NCI-H1417 treated with DMSO at 0.1 percent for 48 hours (cell line): ENCODE data around the gene TTC17.

Source experiments
- DNase-seq: peaks from one replicate; lab custom pipeline; 2025; lab: John Stamatoyannopoulos, UW

TTC17 gene

DNA sequence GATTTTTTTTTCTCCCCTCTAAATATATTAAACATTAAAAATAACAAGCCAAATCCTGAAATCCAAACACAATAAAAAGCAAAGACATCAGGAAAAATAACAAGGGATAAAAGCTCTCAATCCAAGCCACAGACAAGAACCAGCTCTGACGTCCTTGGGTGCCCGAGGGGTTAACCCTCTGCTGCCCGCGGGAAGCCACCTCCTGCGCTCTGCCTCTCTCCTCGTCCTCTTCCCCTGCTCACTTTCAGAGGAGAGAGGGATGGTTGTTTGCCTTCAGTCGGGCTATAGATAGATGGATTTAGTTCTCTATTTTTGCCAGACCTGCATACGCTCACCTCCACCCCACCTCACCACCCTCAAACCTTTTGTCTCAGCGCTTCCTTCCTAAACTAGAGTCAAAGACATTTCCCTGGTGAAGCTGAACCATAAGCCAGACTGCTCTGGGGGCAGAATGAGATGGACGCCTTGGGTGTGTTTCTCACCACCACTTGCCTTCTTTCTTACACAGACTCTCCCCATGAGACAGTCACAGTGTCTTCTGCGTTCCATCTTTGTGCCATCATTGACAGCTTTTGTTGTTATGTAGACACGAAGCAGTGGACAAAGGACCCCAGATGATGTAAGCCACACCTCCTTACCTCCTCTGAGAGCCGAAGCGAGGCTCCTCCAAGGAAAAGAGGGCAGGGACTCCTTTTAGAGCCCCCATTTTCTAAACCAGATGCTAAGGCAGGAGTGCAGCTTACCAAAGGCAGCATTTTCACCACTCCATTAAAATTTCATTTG lies 179.3 kb downstream of the TTC17 start:
- DNase-seq: no peak

DNA sequence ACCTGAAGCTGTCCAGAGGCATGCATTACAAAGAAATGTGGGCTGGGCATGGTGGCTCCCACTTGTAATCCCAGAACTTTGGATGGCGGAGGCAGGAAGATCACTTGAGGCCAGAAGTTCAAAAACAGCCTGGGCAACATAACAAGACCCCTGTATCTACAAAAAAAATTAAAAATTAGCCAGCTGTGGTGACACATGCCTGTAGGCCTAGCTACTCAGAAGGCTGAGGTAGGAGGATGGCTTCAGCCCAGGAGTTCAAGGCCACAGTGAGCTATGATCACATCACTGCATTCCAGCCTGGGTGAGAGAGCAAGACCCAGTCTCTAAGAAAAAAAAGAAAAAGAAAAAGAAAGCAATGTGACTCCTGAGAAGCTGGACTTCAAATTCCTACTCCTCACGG lies 183.3 kb downstream of the TTC17 start:
- no peak for DNase-seq

DNA sequence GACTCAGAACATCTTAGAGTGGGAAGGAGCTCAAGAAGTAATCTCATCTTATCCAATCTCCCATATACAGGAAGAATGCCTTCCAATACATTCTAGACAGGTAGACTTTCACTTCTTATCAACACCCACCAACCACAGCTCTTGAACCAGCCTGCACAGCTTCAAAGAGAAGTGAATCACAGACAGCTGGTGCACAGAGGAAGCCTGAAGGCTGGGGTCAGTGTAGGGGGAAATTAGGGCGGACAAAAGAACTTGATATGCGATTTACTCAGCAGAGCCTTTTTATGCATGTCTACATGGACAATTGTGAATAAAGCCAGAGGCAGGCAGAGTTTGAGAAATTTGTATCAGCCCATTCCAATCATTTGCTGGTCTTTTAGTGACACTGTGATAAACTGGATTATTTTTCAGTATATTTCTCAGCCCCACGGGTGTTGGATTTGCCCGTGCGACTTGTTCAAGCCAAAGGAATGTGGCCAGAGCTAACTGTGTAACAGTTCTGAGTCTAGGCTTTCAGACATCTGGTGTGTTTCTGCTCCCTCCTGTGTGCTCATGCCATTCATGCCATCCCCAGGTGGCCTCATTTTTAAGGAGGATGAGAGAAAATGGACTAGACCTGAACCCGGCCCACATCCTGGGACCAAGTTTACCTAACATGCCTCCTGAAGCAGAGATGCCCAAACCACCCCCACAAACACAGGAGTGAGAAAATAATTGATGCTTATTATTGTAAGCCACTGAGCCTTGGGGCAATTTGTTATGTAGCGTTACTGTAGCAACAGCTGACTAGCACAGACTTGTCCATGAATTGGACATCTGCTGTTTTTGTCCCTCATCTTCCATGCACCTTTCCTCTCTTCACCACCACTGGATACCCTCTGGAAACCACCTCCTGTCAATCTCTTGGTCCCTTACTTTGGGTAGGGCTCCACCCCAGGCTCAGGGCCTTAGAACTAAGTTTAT lies 184.3 kb downstream of the TTC17 start:
- DNase-seq: no peak
